Cardiac muscle cell (in vitro differentiated cells and primary cell): ENCODE measurements around the gene PLXNB3. TPM values are rescaled to one million over a fixed set of nuclear protein-coding genes. Genes with fewer than 3 reads are reported as not detected.

ENCODE experiments used
- DNase-seq, 2 donors: peaks; one replicate each; pipeline versions ENCODE4 v3.0.0 to v3.0.0-alpha.2; 2010 to 2017; ENCODE audit warnings: low read depth in 1 of 2, low spot score in 1 of 2
- H3K27ac ChIP-seq: fragments of 200-600 bp; sonication (generic); 2 replicates; pipeline ENCODE4 v1.5.1; 2016
- H3K27me3 ChIP-seq: fragments of 200-600 bp; sonication (generic); 2 replicates; pipeline ENCODE4 v1.6.0; 2016; ENCODE audit warnings: control low read depth
- H3K36me3 ChIP-seq: fragments of 200-600 bp; sonication (generic); 2 replicates; pipeline ENCODE4 v1.5.1; 2016; ENCODE audit warnings: control low read depth
- H3K4me1 ChIP-seq: fragments of 200-600 bp; sonication (generic); 2 replicates; pipeline ENCODE4 v1.8.1; 2017; ENCODE audit warnings: low read depth, mild to moderate bottlenecking, mixed run types
- H3K4me3 ChIP-seq: fragments of 200-600 bp; sonication (generic); 2 replicates; pipeline ENCODE4 v1.5.1; 2016; ENCODE audit warnings: mild to moderate bottlenecking
- H3K9me3 ChIP-seq: fragments of 200-600 bp; sonication (generic); 2 replicates; pipeline ENCODE4 v1.5.1; 2017; ENCODE audit warnings: low read depth, mild to moderate bottlenecking, control low read depth
- CTCF ChIP-seq: IDR thresholded peaks from 2 replicates; pipeline ENCODE4 v1.5.1; 2012; ENCODE audit warnings: low read depth, mild to moderate bottlenecking, low read length
- polyA plus RNA-seq: library from polyadenylated mRNA; unstranded; fragments of >200 nt; fragmentation: Nextera tagmentation; extraction: Ambion mirVana; gene quantifications from 2 replicates; pipeline ENCODE4 v1.2.1, GENCODE V29; 2016
- total RNA-seq: library from RNA; depleted of rRNA; stranded (reverse); fragments of >200 nt; gene quantifications from 2 replicates; pipeline ENCODE4 v1.2.3, GENCODE V29; 2016

Gene PLXNB3
- total and polyA plus RNA-seq, 2 experiments from 2014 or later, result 0.48 to 1.4 TPM

GRCh38 chrX:153794018-153794896 lies 30.2 kb downstream of the PLXNB3 start, which contains the start of the genes IDH3G and SSR4:
Gene IDH3G (minus strand): TSS chrX:153794375. CDS start chrX:153794326, 49 bp downstream.
Gene SSR4 (plus strand): TSS chrX:153794668. CDS start chrX:153794688, 20 bp downstream.
- Histone ChIP-seq H3K9me3 (no peaks in the 10 kb centered on the region), H3K27ac (peak within 1 kb of the TSS; percentile 93), H3K4me1 (no peaks in the 10 kb centered on the region), H3K4me3 (peak within 1 kb of the TSS; percentile 46), H3K27me3 (no peaks in the 10 kb centered on the region), H3K36me3 (no peaks in the 10 kb centered on the region)
- DNase-seq, result peak; percentile 91 to 97
- no peak for TF ChIP-seq CTCF

GRCh38 chrX:153794897-153795816 lies 31.1 kb downstream of the PLXNB3 start:
- H3K27me3 ChIP-seq, result no peaks in the 10 kb centered on the region
- no peaks in the 10 kb centered on the region for H3K36me3 ChIP-seq
- no peaks in the 10 kb centered on the region for H3K4me1 ChIP-seq
- no peaks in the 10 kb centered on the region for H3K9me3 ChIP-seq
- TF ChIP-seq CTCF, result no peak
- H3K4me3 ChIP-seq, result peak overlapping the region; percentile 46
- peak in 1 of 2 donors; percentile 13 for DNase-seq
- H3K27ac ChIP-seq, result peak overlapping the region; percentile 93

- Histone ChIP-seq H3K36me3 (no peaks in the 10 kb centered on the region), H3K9me3 (no peaks in the 10 kb centered on the region), H3K4me1 (no peaks in the 10 kb centered on the region), H3K4me3 (no peak overlapping the region), H3K27me3 (no peaks in the 10 kb centered on the region), H3K27ac (no peak overlapping the region)
- DNase-seq, result no peak
- no peak for TF ChIP-seq CTCF
Measured at GRCh38 chrX:153797415-153798015, 33.5 kb downstream of the PLXNB3 start.

GRCh38 chrX:153799326-153799725 lies 35.3 kb downstream of the PLXNB3 start:
- Histone ChIP-seq H3K4me1 (no peaks in the 10 kb centered on the region), H3K27me3 (no peaks in the 10 kb centered on the region), H3K9me3 (no peaks in the 10 kb centered on the region), H3K27ac (no peak overlapping the region), H3K36me3 (no peaks in the 10 kb centered on the region), H3K4me3 (no peak overlapping the region)
- no peak for TF ChIP-seq CTCF
- DNase-seq, result no peak

GRCh38 chrX:153800177-153800722 lies 36.2 kb downstream of the PLXNB3 start:
- no peaks in the 10 kb centered on the region for H3K4me1 ChIP-seq
- no peak overlapping the region for H3K4me3 ChIP-seq
- H3K27me3 ChIP-seq, result no peaks in the 10 kb centered on the region
- no peak for DNase-seq
- H3K36me3 ChIP-seq, result no peaks in the 10 kb centered on the region
- no peak overlapping the region for H3K27ac ChIP-seq
- H3K9me3 ChIP-seq, result no peaks in the 10 kb centered on the region
- TF ChIP-seq CTCF, result no peak
